Small intestine (tissue), 7 donors: ENCODE results near the gene ACOX2. TPM values are rescaled to one million over a fixed set of nuclear protein-coding genes. Genes with fewer than 3 reads are reported as not detected.
A peak's percentile ranks its signal among the peaks of the same experiment; 100 is the strongest.

Experiments used
- DNase-seq, 2 donors: peaks; one replicate each; pipeline versions ENCODE4 v3.0.0 to v3.0.0-alpha.2; 2013
- FAIRE-seq: peaks from 2 replicates; lab custom pipeline; 2012; peaks lifted over from hg19 to GRCh38; lab: Jason Lieb, UNC
- H3K27ac ChIP-seq, 3 donors: one replicate each; pipeline ENCODE4 v1.5.1; 2013; ENCODE audit warnings: low read length in 2 of 3, mild to moderate bottlenecking in 2 of 3, control low read depth in 1 of 3, inconsistent platforms in 1 of 3, low read depth in 1 of 3, moderate library complexity in 1 of 3
- H3K27me3 ChIP-seq, 3 donors: one replicate each; pipeline ENCODE4 v1.6.1; 2013; ENCODE audit warnings: low read length in 3 of 3, inconsistent platforms in 1 of 3; ENCODE audit not compliant: control insufficient read depth in 3 of 3, insufficient read depth in 3 of 3
- H3K36me3 ChIP-seq, 3 donors: one replicate each; pipeline ENCODE4 v1.6.1; 2013; ENCODE audit warnings: low read length in 3 of 3, inconsistent platforms in 1 of 3, low read depth in 1 of 3, mild to moderate bottlenecking in 1 of 3, moderate library complexity in 1 of 3; ENCODE audit not compliant: control insufficient read depth in 3 of 3, insufficient read depth in 2 of 3
- H3K4me1 ChIP-seq, 3 donors: one replicate each; pipeline ENCODE4 v1.6.1; 2013; ENCODE audit warnings: low read length in 2 of 3, inconsistent platforms in 1 of 3, low read depth in 1 of 3, mild to moderate bottlenecking in 1 of 3, moderate library complexity in 1 of 3; ENCODE audit not compliant: control insufficient read depth in 3 of 3, insufficient read depth in 2 of 3
- H3K4me3 ChIP-seq, 3 donors: one replicate each; pipeline ENCODE4 v1.5.1; 2013; ENCODE audit warnings: low read length in 3 of 3, control low read depth in 1 of 3, inconsistent platforms in 1 of 3, low read depth in 1 of 3, mild to moderate bottlenecking in 1 of 3, moderate library complexity in 1 of 3
- H3K9me3 ChIP-seq, 2 donors: one replicate each; pipeline ENCODE4 v1.6.1; 2013; ENCODE audit warnings: low read depth in 1 of 2, low read length in 1 of 2; ENCODE audit not compliant: control insufficient read depth in 2 of 2, insufficient read depth in 1 of 2
- WGBS, 3 donors: extraction: QIAGEN DNeasy Blood & Tissue Kit; methylation state at CpG; one replicate each; pipeline ENCODE4 v1.1.7; 2013; 5-methylcytosine and 5-hydroxymethylcytosine counted together
- polyA plus RNA-seq, 4 donors: library from polyadenylated mRNA; stranded (reverse) in 3 of 4; unstranded in 1 of 4; fragments of 200-250 nt in 3 of 4; fragments of 120-200 nt in 1 of 4; gene quantifications; one replicate each; pipeline versions ENCODE4 v1.2.1 to v1.2.3, GENCODE V29; 2013
- donor health status: healthy with polysubstance abuse.
- donor health status: control.
- donor health status: control.
- donor health status: Bipolar disorder and iron deficiency.
- donor health status: healthy.

The ACOX2 gene
- polyA plus RNA-seq, 4 donors = 34.5 to 156 (median 89.0) TPM

DNA sequence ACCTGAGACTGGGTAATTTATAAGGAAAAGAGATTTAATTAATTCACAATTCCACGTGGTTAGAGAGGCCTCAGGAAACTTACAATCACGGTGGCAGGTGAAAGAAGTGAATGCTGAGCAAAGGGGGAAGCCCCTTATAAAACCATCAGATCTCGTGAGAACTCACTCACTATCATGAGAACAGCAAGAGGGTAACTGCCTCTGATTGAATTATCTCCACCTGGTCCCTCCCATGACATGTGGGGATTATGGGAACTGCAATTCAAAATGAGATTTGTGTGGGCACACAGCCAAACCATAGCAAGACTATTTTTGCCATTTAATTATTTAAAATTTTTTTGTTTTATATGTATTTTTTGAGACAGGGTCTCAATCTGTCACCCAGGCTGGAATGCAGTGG, 72.1 kb downstream of the ACOX2 start:
- DNase-seq = no peak
- no peak for FAIRE-seq
- WGBS, 3 donors = 38 to 59% (median 42%) methylated on average over 3 of the region's 3 CpGs
- Histone ChIP-seq H3K36me3 (no peaks in the 10 kb centered on the region), H3K27ac (no peak overlapping the region), H3K4me1 (peaks cover 0 to 10% (median 0%) of the 10 kb centered on the region in 3 donors), H3K27me3 (no peaks in the 10 kb centered on the region), H3K9me3 (no peaks in the 10 kb centered on the region), H3K4me3 (no peak overlapping the region)

- H3K27me3 ChIP-seq = no peaks in the 10 kb centered on the region
- WGBS, 3 donors = 31 to 35% (median 34%) methylated on average over 5 of the region's 5 CpGs
- FAIRE-seq (no peak), DNase-seq (no peak)
- no peaks in the 10 kb centered on the region for H3K36me3 ChIP-seq
- H3K4me3 ChIP-seq = no peak overlapping the region
- peak overlapping the region in 1 of 3 donors; percentile 64 for H3K27ac ChIP-seq
- no peaks in the 10 kb centered on the region for H3K9me3 ChIP-seq
- peaks cover 0 to 9% (median 0%) of the 10 kb centered on the region in 3 donors for H3K4me1 ChIP-seq
Observed at GRCh38 chr3:58463942-58464271, 73.1 kb downstream of the ACOX2 start.

- Histone ChIP-seq H3K4me1 (peaks cover 0 to 9% (median 0%) of the 10 kb centered on the region in 3 donors), H3K4me3 (peak overlapping the region in 1 of 3 donors; percentile 9), H3K27ac (peak overlapping the region in 2 of 3 donors; percentile 37 to 64), H3K9me3 (no peaks in the 10 kb centered on the region), H3K36me3 (no peaks in the 10 kb centered on the region), H3K27me3 (no peaks in the 10 kb centered on the region)
- peak; percentile 78 to 82 for DNase-seq
- no peak for FAIRE-seq
- WGBS, 3 donors = 7 to 22% (median 10%) methylated on average over 18 of the region's 18 CpGs
Observed at GRCh38 chr3:58463181-58463941, 73.6 kb downstream of the ACOX2 start.

GRCh38 chr3:58462829-58463180, 74.2 kb downstream of the ACOX2 start:
- peak overlapping the region in 1 of 3 donors; percentile 64 for H3K27ac ChIP-seq
- no peak for DNase-seq
- WGBS, 3 donors = 56 to 74% (median 60%) methylated on average over 4 of the region's 4 CpGs
- H3K4me1 ChIP-seq = peaks cover 0 to 9% (median 0%) of the 10 kb centered on the region in 3 donors
- no peaks in the 10 kb centered on the region for H3K27me3 ChIP-seq
- no peak for FAIRE-seq
- H3K9me3 ChIP-seq = no peaks in the 10 kb centered on the region
- H3K4me3 ChIP-seq = no peak overlapping the region
- H3K36me3 ChIP-seq = no peaks in the 10 kb centered on the region

- Histone ChIP-seq H3K27ac (no peak overlapping the region), H3K27me3 (no peaks in the 10 kb centered on the region), H3K9me3 (peaks cover 0 to 18% of the 10 kb centered on the region in 2 donors), H3K4me3 (no peak overlapping the region), H3K36me3 (no peaks in the 10 kb centered on the region), H3K4me1 (peaks cover 0 to 9% (median 0%) of the 10 kb centered on the region in 3 donors)
- no peak for FAIRE-seq
- 74 to 80% (median 76%) methylated on average over 4 of the region's 4 CpGs for WGBS, 3 donors
- DNase-seq = no peak
Observed at GRCh38 chr3:58459160-58459559, 77.8 kb downstream of the ACOX2 start.

Other genes with a start within 250 kb of the ACOX2 start
- gene RPP14, start 230.9 kb downstream of the ACOX2 start, polyA plus RNA-seq = 10 to 100 TPM; 11.7 to 21.6 (median 19.3) TPM
- gene HTD2, start 230.7 kb downstream of the ACOX2 start, polyA plus RNA-seq = 10 to 100 TPM in 1 of 4 donors, 1 to 10 TPM in 3; 5.4 to 13.1 (median 7.1) TPM
- gene PXK, start 204.3 kb downstream of the ACOX2 start, polyA plus RNA-seq = 10 to 100 TPM in 1 of 4 donors, 1 to 10 TPM in 3; 5.1 to 14.2 (median 9.2) TPM
- 10 to 100 TPM; 60.5 to 68.4 (median 64.9) TPM for gene PDHB, start 103.4 kb downstream of the ACOX2 start, polyA plus RNA-seq
- 10 to 100 TPM in 1 of 4 donors, 1 to 10 TPM in 3; 2.4 to 22.6 (median 4.7) TPM for gene KCTD6, start 45.1 kb downstream of the ACOX2 start, polyA plus RNA-seq
- 10 to 100 TPM in 1 of 4 donors, 1 to 10 TPM in 3; 1.0 to 40.7 (median 2.8) TPM for gene FAM107A, start 40.2 kb upstream of the ACOX2 start, polyA plus RNA-seq
- 100 to 1,000 TPM in 3 of 4 donors, 10 to 100 TPM in 1; 14.4 to 190 (median 171) TPM for gene FAM3D, start 129.6 kb upstream of the ACOX2 start, polyA plus RNA-seq